ENCODE data around the gene OGT. TPM values are rescaled to one million over a fixed set of nuclear protein-coding genes. Genes with fewer than 3 reads are reported as not detected.
A peak's percentile ranks its signal among the peaks of the same experiment; 100 is the strongest.
"Not testable (repeated sequence)": the region's sequence is repeated elsewhere in the genome, so short reads cannot be mapped to it uniquely, and the experiment has no call there.

The OGT gene
- total RNA-seq (100 to 1,000 TPM; 211 to 216 TPM), polyA plus RNA-seq (35.6 TPM)

DNA sequence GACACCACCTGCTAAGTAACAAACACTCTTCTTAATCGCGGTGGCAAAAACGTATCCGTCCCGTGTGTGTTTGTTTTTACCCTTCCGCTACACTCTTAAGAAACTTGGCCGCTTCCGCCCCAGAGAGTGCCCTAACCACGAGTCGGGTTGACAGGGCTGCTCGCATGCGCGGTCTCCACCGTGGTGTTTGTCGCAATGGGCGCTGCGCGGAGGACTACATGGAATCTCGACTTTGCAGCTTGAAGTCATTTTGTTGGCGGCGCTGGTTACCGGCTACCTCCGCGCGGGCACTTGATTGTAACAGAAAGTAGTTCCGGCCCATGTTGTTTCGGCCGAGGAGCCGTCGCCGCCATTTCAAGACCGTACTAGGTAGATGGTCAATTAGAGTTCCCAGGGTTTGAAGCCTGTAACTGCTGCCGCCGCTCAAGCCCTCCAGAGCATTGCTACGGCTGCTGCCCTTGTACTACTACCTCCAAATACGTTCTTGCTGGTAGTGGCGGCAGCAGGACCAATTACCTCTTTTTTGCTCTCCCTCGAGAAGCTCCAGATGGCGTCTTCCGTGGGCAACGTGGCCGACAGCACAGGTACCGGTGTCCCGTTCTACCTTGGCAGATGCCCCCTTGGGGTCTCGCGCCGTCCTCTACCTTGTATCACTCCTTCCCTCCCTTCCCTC, at the start of gene OGT:
Gene OGT (plus strand): TSS at position 352 of the 673 bp plus-strand sequence. CDS start 196 bp downstream, at position 548.
- peaks cover 4% of the 10 kb centered on the region for H3K36me3 ChIP-seq (ENCODE audit: insufficient read depth, low read length)
- peaks cover 0 to 14% of the 10 kb centered on the region in 2 donors for H3K27me3 Mint-ChIP-seq
- peaks cover 0 to 4% (median 0%) of the 10 kb centered on the region in 5 donors for H3K9me3 Mint-ChIP-seq
- peak within 1 kb of the TSS; percentile 89 for H3K27ac ChIP-seq (ENCODE audit: low read depth, low read length)
- peak within 1 kb of the TSS; percentile 94 to 98 (median 96) for H3K27ac Mint-ChIP-seq
- H3K4me1 ChIP-seq (ENCODE audit: insufficient read depth, low read length), result peaks cover 17% of the 10 kb centered on the region
- H3K9me3 ChIP-seq (ENCODE audit: low read length), result no peaks in the 10 kb centered on the region
- ChIA-PET POLR2A (interaction anchor here (0.6 to 4.0 kb wide), 15 partner anchors 10 to 351 kb away, joined by 3 to 20 read pairs (median 4); partner anchors contain the start of genes CXCR3, NONO and TAF1), CTCF (interaction anchor here (1.2 to 1.9 kb wide), 4 partner anchors 39 to 421 kb away, joined by 3 to 6 read pairs (median 4); partner anchors contain the start of gene IL2RG)
- peak; percentile 84 to 97 (median 92) for DNase-seq
- peaks cover 19 to 34% (median 27%) of the 10 kb centered on the region in 3 donors for H3K4me1 Mint-ChIP-seq
- H3K36me3 Mint-ChIP-seq, result peaks cover 0 to 40% (median 0%) of the 10 kb centered on the region in 3 donors
- H3K27me3 ChIP-seq (ENCODE audit: insufficient read depth, low read length, poor library complexity, severe bottlenecking), result no peaks in the 10 kb centered on the region
- H3K4me3 ChIP-seq (ENCODE audit: low read length), result peak within 1 kb of the TSS; percentile 96
- peak within 1 kb of the TSS; percentile 94 to 100 (median 97) for H3K4me3 Mint-ChIP-seq

GRCh38 chrX:71487814-71488213, 45.1 kb upstream of the OGT start:
- H3K27me3 Mint-ChIP-seq, result no peaks in the 10 kb centered on the region
- Histone ChIP-seq H3K9me3 (ENCODE audit: low read length) (no peaks in the 10 kb centered on the region), H3K27ac (ENCODE audit: low read depth, low read length) (no peak overlapping the region), H3K27me3 (ENCODE audit: insufficient read depth, low read length, poor library complexity, severe bottlenecking) (no peaks in the 10 kb centered on the region), H3K4me3 (ENCODE audit: low read length) (no peak overlapping the region), H3K4me1 (ENCODE audit: insufficient read depth, low read length) (no peaks in the 10 kb centered on the region), H3K36me3 (ENCODE audit: insufficient read depth, low read length) (no peaks in the 10 kb centered on the region)
- no peak overlapping the region for H3K27ac Mint-ChIP-seq
- ChIA-PET POLR2A (no interaction called here), CTCF (no interaction called here)
- no peaks in the 10 kb centered on the region for H3K9me3 Mint-ChIP-seq
- DNase-seq, result no peak
- H3K4me3 Mint-ChIP-seq, result no peak overlapping the region
- H3K36me3 Mint-ChIP-seq, result peaks cover 0 to 4% (median 0%) of the 10 kb centered on the region in 3 donors
- H3K4me1 Mint-ChIP-seq, result peaks cover 9 to 17% (median 12%) of the 10 kb centered on the region in 3 donors

DNA sequence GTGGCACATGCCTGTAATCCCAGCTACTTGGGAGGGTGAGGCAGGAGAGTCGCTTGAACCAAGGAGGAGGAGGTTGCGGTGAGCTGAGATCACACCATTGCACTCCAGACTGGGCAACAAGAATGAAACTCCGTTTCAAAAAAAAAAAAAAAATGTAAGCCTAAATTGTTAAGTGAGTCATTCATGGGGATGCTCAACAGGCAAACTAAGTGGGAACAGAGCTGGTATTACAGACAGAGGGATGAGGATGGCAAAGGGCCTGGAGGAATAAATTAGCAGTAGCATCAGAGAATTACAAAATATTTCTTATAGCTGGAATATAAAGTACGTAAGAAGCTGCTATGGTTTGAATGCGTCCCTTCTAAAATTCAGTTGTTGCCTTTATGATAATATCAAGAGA, 43.4 kb upstream of the OGT start:
- CTCF ChIA-PET, result no interaction called here

DNA sequence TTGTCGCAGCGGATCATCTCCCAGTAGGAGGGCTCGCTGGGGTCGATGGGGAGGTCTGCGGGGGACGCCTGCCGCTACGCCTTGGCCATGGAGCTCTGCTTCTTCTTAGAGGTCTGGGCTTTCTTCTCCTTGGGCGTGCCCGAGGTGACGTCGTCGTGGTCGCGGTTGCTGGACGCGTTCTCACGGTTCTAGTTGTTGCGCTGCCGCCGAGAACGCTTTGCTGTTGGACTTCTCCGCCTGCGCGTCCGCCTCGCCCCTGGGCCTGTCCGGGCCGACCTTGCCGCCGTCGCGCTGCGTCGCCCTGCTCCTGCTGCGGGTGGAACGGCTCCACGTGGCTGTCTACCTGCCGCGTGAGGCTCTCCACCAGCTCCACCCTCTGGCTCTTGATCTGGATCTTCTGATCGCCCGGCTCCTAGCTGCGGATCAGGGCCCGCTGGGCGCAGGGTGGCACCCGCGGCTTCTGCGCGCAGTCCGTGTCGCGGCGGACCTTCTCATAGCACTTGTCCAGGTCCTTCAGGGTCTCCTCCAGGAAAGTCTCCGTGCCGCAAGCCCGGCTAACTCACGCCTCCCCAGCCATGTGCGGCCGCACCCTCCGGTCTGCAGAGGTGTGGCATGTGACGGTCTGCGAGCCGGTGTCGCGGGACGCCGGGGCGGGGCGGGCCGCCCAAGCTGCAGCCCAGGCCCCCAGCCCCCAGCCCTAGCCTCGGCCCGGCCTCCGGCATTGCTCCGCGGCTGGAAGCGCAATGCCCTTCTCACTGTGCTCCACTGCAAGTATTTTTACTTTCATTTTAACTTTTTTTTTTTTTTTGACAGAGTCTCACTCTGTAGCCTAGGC, 40.5 kb upstream of the OGT start:
- no peaks in the 10 kb centered on the region for H3K27me3 Mint-ChIP-seq
- Histone ChIP-seq H3K27me3 (ENCODE audit: insufficient read depth, low read length, poor library complexity, severe bottlenecking) (no peaks in the 10 kb centered on the region), H3K27ac (ENCODE audit: low read depth, low read length) (peak overlapping the region; percentile 38), H3K36me3 (ENCODE audit: insufficient read depth, low read length) (no peaks in the 10 kb centered on the region), H3K4me3 (ENCODE audit: low read length) (peak overlapping the region; percentile 56), H3K9me3 (ENCODE audit: low read length) (no peaks in the 10 kb centered on the region), H3K4me1 (ENCODE audit: insufficient read depth, low read length) (no peaks in the 10 kb centered on the region)
- no peaks in the 10 kb centered on the region for H3K9me3 Mint-ChIP-seq
- POLR2A ChIA-PET, result interaction anchor here (0.6 to 2.4 kb wide), 3 partner anchors 8 to 47 kb away, joined by 3 to 20 read pairs (median 4); partner anchors contain the start of gene OGT
- H3K4me1 Mint-ChIP-seq, result peaks cover 12 to 21% (median 17%) of the 10 kb centered on the region in 3 donors
- peaks cover 0 to 4% (median 0%) of the 10 kb centered on the region in 3 donors for H3K36me3 Mint-ChIP-seq
- DNase-seq, result peak; percentile 14 to 59 (median 21)
- CTCF ChIA-PET, result interaction anchor here (0.8 to 2.4 kb wide), 6 partner anchors 10 to 155 kb away, joined by 3 to 8 read pairs (median 4); partner anchors contain the start of gene OGT
- peak overlapping the region; percentile 54 to 97 (median 74) for H3K27ac Mint-ChIP-seq
- peak overlapping the region; percentile 80 to 93 (median 85) for H3K4me3 Mint-ChIP-seq

More for the DNA sequence above, 43.4 kb upstream of the OGT start:
- Mint-ChIP-seq H3K27ac (no peak overlapping the region), H3K4me3 (no peak overlapping the region), H3K9me3 (no peaks in the 10 kb centered on the region), H3K27me3 (no peaks in the 10 kb centered on the region), H3K4me1 (peaks cover 12 to 21% (median 17%) of the 10 kb centered on the region in 3 donors), H3K36me3 (peaks cover 0 to 4% (median 0%) of the 10 kb centered on the region in 3 donors)
- H3K4me3 ChIP-seq (ENCODE audit: low read length), result no peak overlapping the region
- no peaks in the 10 kb centered on the region for H3K36me3 ChIP-seq (ENCODE audit: insufficient read depth, low read length)
- H3K4me1 ChIP-seq (ENCODE audit: insufficient read depth, low read length), result no peaks in the 10 kb centered on the region
- H3K9me3 ChIP-seq (ENCODE audit: low read length), result no peaks in the 10 kb centered on the region
- H3K27me3 ChIP-seq (ENCODE audit: insufficient read depth, low read length, poor library complexity, severe bottlenecking), result no peaks in the 10 kb centered on the region
- no peak overlapping the region for H3K27ac ChIP-seq (ENCODE audit: low read depth, low read length)
- POLR2A ChIA-PET, result no interaction called here
- no peak for DNase-seq

- Mint-ChIP-seq H3K9me3 (no peaks in the 10 kb centered on the region), H3K36me3 (no peaks in the 10 kb centered on the region), H3K27ac (peak overlapping the region in 6 of 8 donors; percentile 17 to 97 (median 39)), H3K27me3 (no peaks in the 10 kb centered on the region), H3K4me1 (peaks cover 12 to 21% (median 17%) of the 10 kb centered on the region in 3 donors), H3K4me3 (peak overlapping the region; percentile 54 to 93 (median 85))
- H3K4me3 ChIP-seq (ENCODE audit: low read length), result no peak overlapping the region
- ChIA-PET CTCF (interaction anchor here (1.2 to 2.4 kb wide), 3 partner anchors 9 to 41 kb away, joined by 3 to 8 read pairs (median 4); partner anchors contain the start of gene OGT), POLR2A (interaction anchor here (1.4 to 2.4 kb wide), 2 partner anchors 40 to 46 kb away, joined by 4 to 20 read pairs; partner anchors contain the start of gene OGT)
- DNase-seq, result no peak
- H3K27ac ChIP-seq (ENCODE audit: low read depth, low read length), result no peak overlapping the region
- H3K9me3 ChIP-seq (ENCODE audit: low read length), result no peaks in the 10 kb centered on the region
- no peaks in the 10 kb centered on the region for H3K27me3 ChIP-seq (ENCODE audit: insufficient read depth, low read length, poor library complexity, severe bottlenecking)
- no peaks in the 10 kb centered on the region for H3K4me1 ChIP-seq (ENCODE audit: insufficient read depth, low read length)
- H3K36me3 ChIP-seq (ENCODE audit: insufficient read depth, low read length), result no peaks in the 10 kb centered on the region
Observed at GRCh38 chrX:71493111-71493613, 39.7 kb upstream of the OGT start.

- H3K4me3 ChIP-seq (ENCODE audit: low read length); DNase-seq; CTCF ChIA-PET; H3K4me1 ChIP-seq (ENCODE audit: insufficient read depth, low read length); H3K27ac ChIP-seq (ENCODE audit: low read depth, low read length); H3K27me3 Mint-ChIP-seq; H3K9me3 Mint-ChIP-seq; POLR2A ChIA-PET; H3K27ac Mint-ChIP-seq; H3K9me3 ChIP-seq (ENCODE audit: low read length); H3K36me3 Mint-ChIP-seq; H3K36me3 ChIP-seq (ENCODE audit: insufficient read depth, low read length); H3K27me3 ChIP-seq (ENCODE audit: insufficient read depth, low read length, poor library complexity, severe bottlenecking): not testable (repeated sequence)
- Mint-ChIP-seq H3K4me1 (peaks cover 11 to 14% (median 12%) of the 10 kb centered on the region in 3 donors), H3K4me3 (peak overlapping the region in 1 of 7 donors; percentile 16)
Observed at GRCh38 chrX:71495979-71496378, 36.9 kb upstream of the OGT start.

GRCh38 chrX:71496476-71496875, 36.4 kb upstream of the OGT start:
- peaks cover 0 to 3% of the 10 kb centered on the region in 2 donors for H3K27me3 Mint-ChIP-seq
- no peak for DNase-seq
- no peak overlapping the region for H3K27ac ChIP-seq (ENCODE audit: low read depth, low read length)
- H3K4me3 Mint-ChIP-seq, result peak overlapping the region in 1 of 7 donors; percentile 16
- no peak overlapping the region for H3K4me3 ChIP-seq (ENCODE audit: low read length)
- no peaks in the 10 kb centered on the region for H3K36me3 Mint-ChIP-seq
- ChIA-PET POLR2A (no interaction called here), CTCF (no interaction called here)
- H3K27ac Mint-ChIP-seq, result peak overlapping the region in 1 of 8 donors; percentile 71
- no peaks in the 10 kb centered on the region for H3K4me1 ChIP-seq (ENCODE audit: insufficient read depth, low read length)
- peaks cover 9 to 11% (median 10%) of the 10 kb centered on the region in 3 donors for H3K4me1 Mint-ChIP-seq
- H3K9me3 Mint-ChIP-seq, result no peaks in the 10 kb centered on the region
- no peaks in the 10 kb centered on the region for H3K36me3 ChIP-seq (ENCODE audit: insufficient read depth, low read length)
- H3K9me3 ChIP-seq (ENCODE audit: low read length), result no peaks in the 10 kb centered on the region
- no peaks in the 10 kb centered on the region for H3K27me3 ChIP-seq (ENCODE audit: insufficient read depth, low read length, poor library complexity, severe bottlenecking)

Data from CD8-positive, alpha-beta memory T cell (primary cell).